OCI-LY3 (cell line): Measurements from ENCODE around the gene ODAPH.

Source experiments
- H2AFZ ChIP-seq: fragments of 200-600, 300-600 bp; shearing (Covaris generic); 2 replicates; pipeline ENCODE4 v1.6.0; 2014; ENCODE audit warnings: antibody characterized with exemption, low read depth, low read length
- H3K27ac ChIP-seq: fragments of 200-600, 300-600 bp; sonication (generic); 2 replicates; pipeline ENCODE4 v1.5.1; 2014; ENCODE audit warnings: mild to moderate bottlenecking, low read length, moderate library complexity, mixed read lengths
- H3K27me3 ChIP-seq: fragments of 200-600, 300-600 bp; sonication (generic); 2 replicates; pipeline ENCODE4 v1.6.1; 2014; ENCODE audit warnings: low read depth, low read length, mixed read lengths
- H3K36me3 ChIP-seq: fragments of 200-600, 300-600 bp; sonication (generic); replicated peaks from 2 replicates; pipeline ENCODE3; 2014; ENCODE audit warnings: low read depth, low read length, mixed read lengths
- H3K4me1 ChIP-seq: fragments of 300-600, 200-600 bp; sonication (generic); 2 replicates; pipeline ENCODE4 v1.6.1; 2014; ENCODE audit warnings: low read length, mixed read lengths
- H3K4me2 ChIP-seq: fragments of 200-600, 300-600 bp; sonication (generic); 2 replicates; pipeline ENCODE4 v1.6.1; 2014; ENCODE audit warnings: low read length, mixed read lengths
- H3K4me3 ChIP-seq: fragments of 300-600, 200-600 bp; sonication (generic); 2 replicates; pipeline ENCODE4 v1.5.1; 2014; ENCODE audit warnings: antibody characterized with exemption, mild to moderate bottlenecking, low read length, moderate library complexity
- H3K79me2 ChIP-seq: fragments of 300-600, 200-600 bp; shearing (Covaris generic); 2 replicates; pipeline ENCODE4 v1.6.1; 2014; ENCODE audit warnings: mild to moderate bottlenecking, low read length, mixed read lengths
- H3K9ac ChIP-seq: fragments of 300-600, 200-600 bp; shearing (Covaris generic); 2 replicates; pipeline ENCODE4 v1.6.0; 2014; ENCODE audit warnings: mild to moderate bottlenecking, low read length, moderate library complexity
- H3K9me3 ChIP-seq: fragments of 200-600, 300-600 bp; shearing (Covaris generic); 2 replicates; pipeline ENCODE4 v1.6.1; 2014; ENCODE audit warnings: low read length, mixed read lengths; ENCODE audit not compliant: insufficient read depth
- H4K20me1 ChIP-seq: fragments of 200-600, 300-600 bp; sonication (generic); 2 replicates; pipeline ENCODE4 v1.6.1; 2016; ENCODE audit warnings: low read length, mixed read lengths; ENCODE audit not compliant: insufficient read depth
- EZH2phosphoT487 ChIP-seq: fragments of 200-600 bp; shearing (Covaris generic); IDR thresholded peaks from 2 replicates; pipeline ENCODE4 v1.6.1; 2018; ENCODE audit warnings: antibody characterized with exemption, mixed run types, low read depth
- TF ChIP-seq, protein P1 (sequence below): fragments of 200-600, 300-600 bp; sonication (generic); IDR thresholded peaks from 2 replicates; pipeline ENCODE4 v1.5.1; 2014; ENCODE audit warnings: antibody characterized with exemption, low read length, low read depth

ODAPH gene

DNA sequence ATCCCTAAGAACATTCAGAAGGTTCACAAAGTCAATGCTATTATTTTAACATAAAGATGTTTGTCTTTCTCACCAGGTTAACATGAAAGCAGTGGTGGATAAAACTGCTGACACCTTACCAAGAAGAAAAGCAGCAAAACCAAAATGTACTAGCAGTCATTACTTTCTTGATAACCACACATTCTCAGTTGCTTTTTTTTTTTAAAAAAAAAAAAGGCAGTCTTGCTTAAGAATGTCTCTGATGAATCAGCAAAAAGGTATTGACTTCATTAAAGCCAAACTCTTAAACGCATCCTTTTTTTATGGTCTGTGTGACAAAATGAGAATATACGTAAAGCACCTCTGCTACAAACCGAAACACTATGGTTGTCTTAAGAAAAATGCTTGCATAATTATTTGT, 42.5 kb downstream of the ODAPH start:
- H2AFZ ChIP-seq: no peak overlapping the region
- no peaks in the 10 kb centered on the region for H3K9me3 ChIP-seq
- no peak overlapping the region for H3K27ac ChIP-seq
- no peaks in the 10 kb centered on the region for H3K4me1 ChIP-seq
- TF ChIP-seq, protein P1, sequence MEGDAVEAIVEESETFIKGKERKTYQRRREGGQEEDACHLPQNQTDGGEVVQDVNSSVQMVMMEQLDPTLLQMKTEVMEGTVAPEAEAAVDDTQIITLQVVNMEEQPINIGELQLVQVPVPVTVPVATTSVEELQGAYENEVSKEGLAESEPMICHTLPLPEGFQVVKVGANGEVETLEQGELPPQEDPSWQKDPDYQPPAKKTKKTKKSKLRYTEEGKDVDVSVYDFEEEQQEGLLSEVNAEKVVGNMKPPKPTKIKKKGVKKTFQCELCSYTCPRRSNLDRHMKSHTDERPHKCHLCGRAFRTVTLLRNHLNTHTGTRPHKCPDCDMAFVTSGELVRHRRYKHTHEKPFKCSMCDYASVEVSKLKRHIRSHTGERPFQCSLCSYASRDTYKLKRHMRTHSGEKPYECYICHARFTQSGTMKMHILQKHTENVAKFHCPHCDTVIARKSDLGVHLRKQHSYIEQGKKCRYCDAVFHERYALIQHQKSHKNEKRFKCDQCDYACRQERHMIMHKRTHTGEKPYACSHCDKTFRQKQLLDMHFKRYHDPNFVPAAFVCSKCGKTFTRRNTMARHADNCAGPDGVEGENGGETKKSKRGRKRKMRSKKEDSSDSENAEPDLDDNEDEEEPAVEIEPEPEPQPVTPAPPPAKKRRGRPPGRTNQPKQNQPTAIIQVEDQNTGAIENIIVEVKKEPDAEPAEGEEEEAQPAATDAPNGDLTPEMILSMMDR: no peak
- no peak for TF ChIP-seq EZH2phosphoT487
- H4K20me1 ChIP-seq: no peaks in the 10 kb centered on the region
- H3K27me3 ChIP-seq: no peaks in the 10 kb centered on the region
- no peak overlapping the region for H3K4me3 ChIP-seq
- no peaks in the 10 kb centered on the region for H3K36me3 ChIP-seq
- no peak overlapping the region for H3K9ac ChIP-seq
- H3K79me2 ChIP-seq: no peaks in the 10 kb centered on the region
- no peak overlapping the region for H3K4me2 ChIP-seq

DNA sequence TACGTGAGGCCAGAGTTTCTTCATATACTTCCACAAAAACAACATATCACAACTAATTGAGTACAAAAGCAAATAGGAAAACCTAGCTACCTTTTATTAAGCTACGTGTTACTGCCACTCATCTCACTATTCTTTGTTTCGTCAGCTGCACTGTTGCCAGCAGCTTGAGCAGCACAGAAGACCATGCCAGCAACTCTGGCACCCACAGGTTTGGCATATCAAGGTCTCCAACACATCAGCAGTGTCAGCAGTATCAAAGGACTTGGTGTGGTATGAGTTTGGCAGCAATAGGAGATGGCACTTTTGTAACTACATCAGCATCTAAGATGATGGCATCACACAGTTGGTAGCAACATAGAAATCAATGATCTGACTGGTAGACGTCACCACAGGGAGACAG, 43.8 kb downstream of the ODAPH start:
- TF ChIP-seq, protein P1: no peak
- TF ChIP-seq EZH2phosphoT487: no peak

DNA sequence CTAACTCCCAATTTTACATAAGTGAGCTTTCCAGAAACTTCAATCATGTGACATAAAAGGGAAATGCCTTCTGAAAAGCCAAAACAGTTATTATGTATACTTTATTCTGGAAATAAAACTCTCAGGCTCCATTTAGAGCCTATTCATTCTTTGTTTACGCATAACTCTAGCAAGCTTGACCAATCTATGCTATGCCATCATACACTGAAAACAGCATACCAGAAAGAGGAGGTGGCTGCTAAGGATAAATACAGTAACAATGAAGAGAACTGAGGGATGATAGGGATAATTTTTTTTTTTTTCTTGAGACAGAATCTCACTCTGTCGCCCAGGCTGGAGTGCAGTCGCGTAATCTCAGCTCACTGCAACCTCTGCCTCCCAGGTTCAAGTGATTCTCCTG, 50.1 kb downstream of the ODAPH start:
- Histone ChIP-seq H3K79me2 (no peaks in the 10 kb centered on the region), H2AFZ (no peak overlapping the region), H3K4me1 (no peaks in the 10 kb centered on the region), H3K36me3 (no peaks in the 10 kb centered on the region), H4K20me1 (no peaks in the 10 kb centered on the region), H3K9ac (no peak overlapping the region), H3K4me3 (no peak overlapping the region), H3K27ac (no peak overlapping the region), H3K4me2 (no peak overlapping the region), H3K27me3 (no peaks in the 10 kb centered on the region), H3K9me3 (no peaks in the 10 kb centered on the region)
- no peak for TF ChIP-seq EZH2phosphoT487
- TF ChIP-seq, protein P1: no peak

More for the DNA sequence above, 43.8 kb downstream of the ODAPH start:
- H2AFZ ChIP-seq: no peak overlapping the region
- H4K20me1 ChIP-seq: no peaks in the 10 kb centered on the region
- H3K4me3 ChIP-seq: no peak overlapping the region
- no peak overlapping the region for H3K4me2 ChIP-seq
- H3K36me3 ChIP-seq: no peaks in the 10 kb centered on the region
- H3K9ac ChIP-seq: no peak overlapping the region
- no peaks in the 10 kb centered on the region for H3K79me2 ChIP-seq
- H3K4me1 ChIP-seq: no peaks in the 10 kb centered on the region
- H3K9me3 ChIP-seq: no peaks in the 10 kb centered on the region
- H3K27me3 ChIP-seq: no peaks in the 10 kb centered on the region
- no peak overlapping the region for H3K27ac ChIP-seq

DNA sequence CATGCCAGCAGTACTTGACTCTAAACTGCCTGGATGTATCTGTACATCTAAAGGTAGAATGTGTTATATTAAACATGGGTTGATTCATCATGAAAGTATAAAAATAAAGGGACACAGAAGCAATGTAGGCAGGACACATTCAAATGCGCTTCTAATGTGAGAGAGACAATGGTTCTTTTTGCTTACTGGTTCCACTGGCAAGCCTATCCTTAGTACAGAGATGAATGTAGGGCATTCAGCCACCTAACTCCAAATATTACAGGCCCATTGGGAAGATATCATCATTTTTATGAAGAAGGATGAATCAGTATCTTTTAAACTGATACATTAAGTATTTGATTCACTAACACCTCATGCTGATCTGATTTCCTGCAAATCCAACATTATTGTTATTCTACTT, 56.4 kb downstream of the ODAPH start:
- Histone ChIP-seq H3K27me3 (no peaks in the 10 kb centered on the region), H3K79me2 (no peaks in the 10 kb centered on the region), H4K20me1 (no peaks in the 10 kb centered on the region), H3K27ac (no peak overlapping the region), H3K36me3 (no peaks in the 10 kb centered on the region), H3K4me3 (no peak overlapping the region), H3K9me3 (no peaks in the 10 kb centered on the region), H2AFZ (no peak overlapping the region), H3K9ac (no peak overlapping the region), H3K4me2 (no peak overlapping the region), H3K4me1 (no peaks in the 10 kb centered on the region)
- TF ChIP-seq, protein P1: no peak
- TF ChIP-seq EZH2phosphoT487: no peak
